K562 (cell line): ENCODE results near the gene MRPL19. TPM values are rescaled to one million over a fixed set of nuclear protein-coding genes. Genes with fewer than 3 reads are reported as not detected.

Source experiments
- AFF1 ChIP-seq, 2 experiments: fragments of 450-650 bp; IDR thresholded peaks; 2 replicates each; pipeline ENCODE4 v1.6.1; 2018; ENCODE audit warnings: mild to moderate bottlenecking in 2 of 2, low read depth in 1 of 2; ENCODE audit not compliant: partially characterized antibody in 2 of 2
- CHD7 ChIP-seq: fragments of 200-600 bp; sonication (generic); IDR thresholded peaks from one replicate; pipeline ENCODE4 v1.6.1; 2012; ENCODE audit warnings: mild to moderate bottlenecking, low read depth, low read length, inconsistent platforms
- NR2C2 ChIP-seq, 2 experiments: fragments of 200-800 bp in 1 of 2; sonication (Bioruptor generic) in 1 of 2; sonication (generic) in 1 of 2; formaldehyde crosslinking in 1 of 2; IDR thresholded peaks; 2 replicates each; pipeline versions ENCODE4 v1.6.1 to v1.8.0; 2016 to 2022; ENCODE audit warnings: mild to moderate bottlenecking in 1 of 2, missing compliant biosample characterization in 1 of 2, missing genetic modification characterization in 1 of 2, missing genetic modification reagents in 1 of 2
- PHF21A ChIP-seq: fragments of 450-650 bp; IDR thresholded peaks from 2 replicates; pipeline ENCODE4 v1.6.1; 2017; ENCODE audit warnings: low read depth, borderline replicate concordance
- PKNOX1 ChIP-seq: fragments of 450-650 bp; IDR thresholded peaks from 2 replicates; pipeline ENCODE4 v1.6.1; 2016
- POLR2A ChIP-seq: fragments of 450-650 bp; conservative IDR thresholded peaks from 2 replicates; pipeline ENCODE4 v1.6.1; 2016
- POLR3G ChIP-seq: IDR thresholded peaks from 2 replicates; pipeline ENCODE4 v1.6.1; 2011; ENCODE audit not compliant: insufficient read length, insufficient replicate concordance; ENCODE audit errors: extremely low read depth
- SIN3B ChIP-seq: fragments of 450-650 bp; IDR thresholded peaks from 2 replicates; pipeline ENCODE4 v1.6.1; 2017; ENCODE audit warnings: low read depth, mild to moderate bottlenecking, moderate library complexity
- SUPT5H ChIP-seq: fragments of 450-650 bp; IDR thresholded peaks from 2 replicates; pipeline ENCODE4 v1.6.1; 2016
- polyA plus RNA-seq, 8 experiments: library from polyadenylated mRNA; depleted of rRNA in 4 of 8; stranded (reverse) in 5 of 8; unstranded in 3 of 8; fragments of >200 nt; fragmentation: Nextera tagmentation in 2 of 8; fragmentation: Illumina TruSeq in 1 of 8; extraction: Ambion mirVana in 2 of 8; extraction: Trizol in 1 of 8; gene quantifications; 2 replicates each; pipeline versions ENCODE4 v1.2.1 to v1.2.3, GENCODE V29; 2011 to 2014; ENCODE audit warnings: inconsistent platforms in 1 of 8, missing spikeins in 1 of 8
- total RNA-seq, 7 experiments: library from RNA; depleted of rRNA in 6 of 7; stranded (reverse); fragments of >200 nt in 6 of 7; fragmentation: Illumina TruSeq in 2 of 7; extraction: Trizol in 2 of 7; gene quantifications; 2 replicates each; pipeline versions ENCODE4 v1.2.1 to v1.2.3, GENCODE V29; 2011 to 2021; ENCODE audit warnings: low replicate concordance in 1 of 7

Gene MRPL19
- total and polyA plus RNA-seq, 9 of the 15 experiments (the other 6 are each of a cell fraction or from before 2014, with no cell fraction given) = 9.7 to 65.9 (median 56.1) TPM

GRCh38 chr2:75646583-75647425, at the start of gene MRPL19 (continued):
- TF ChIP-seq CHD7 (no peak), AFF1 (IDR thresholded peaks at IDR 0.05; ENCODE audit: low read depth in 1 of 2, partially characterized antibody in 2 of 2) (peak in 1 of 2 experiments; percentile 88), POLR2A (peak; percentile 82), SIN3B (peak; percentile 44; the same call in 1 of the 2 replicates), PKNOX1 (peak; percentile 17; the same call in 1 of the 2 replicates), NR2C2 (CRISPR knock-in tag; IDR thresholded peaks at IDR 0.05) (no peak), NR2C2 (tag; IDR thresholded peaks at IDR 0.05) (peak; percentile 95), SUPT5H (peak; percentile 79), POLR3G (no peak), PHF21A (no peak)
